ENCODE results near the gene SGIP1. TPM values are rescaled to one million over a fixed set of nuclear protein-coding genes. Genes with fewer than 3 reads are reported as not detected.
A peak's percentile ranks its signal among the peaks of the same experiment; 100 is the strongest.

SGIP1 gene
- total RNA-seq, 1 donor from 2014 or later: 5.3 TPM

DNA sequence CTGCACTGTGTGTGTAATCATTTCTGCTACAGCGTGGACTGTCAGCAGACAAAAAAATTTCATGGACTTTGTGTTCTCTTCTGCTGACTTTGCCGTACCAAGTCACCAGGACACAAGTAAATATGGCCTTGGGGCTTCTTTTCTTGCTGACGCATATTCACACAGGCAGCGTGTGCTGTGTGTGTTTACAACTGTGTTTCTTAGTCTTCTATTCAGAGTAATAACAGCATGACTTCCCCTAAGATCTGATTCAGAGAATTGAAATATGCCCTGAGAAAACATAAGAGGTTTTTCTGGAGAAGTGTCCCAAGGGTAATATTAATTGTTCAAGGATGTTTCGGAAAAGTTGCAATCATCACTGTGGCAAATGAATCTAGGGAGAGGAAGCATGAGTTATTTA lies 171.2 kb downstream of the SGIP1 start:
- no peaks in the 10 kb centered on the region for H3K9me3 Mint-ChIP-seq
- H3K27ac Mint-ChIP-seq (ENCODE audit: unreplicated experiment): no peak overlapping the region
- H3K27me3 Mint-ChIP-seq (ENCODE audit: low read depth): no peaks in the 10 kb centered on the region
- no peak overlapping the region for H3K4me3 Mint-ChIP-seq
- TF ChIP-seq, protein P1, sequence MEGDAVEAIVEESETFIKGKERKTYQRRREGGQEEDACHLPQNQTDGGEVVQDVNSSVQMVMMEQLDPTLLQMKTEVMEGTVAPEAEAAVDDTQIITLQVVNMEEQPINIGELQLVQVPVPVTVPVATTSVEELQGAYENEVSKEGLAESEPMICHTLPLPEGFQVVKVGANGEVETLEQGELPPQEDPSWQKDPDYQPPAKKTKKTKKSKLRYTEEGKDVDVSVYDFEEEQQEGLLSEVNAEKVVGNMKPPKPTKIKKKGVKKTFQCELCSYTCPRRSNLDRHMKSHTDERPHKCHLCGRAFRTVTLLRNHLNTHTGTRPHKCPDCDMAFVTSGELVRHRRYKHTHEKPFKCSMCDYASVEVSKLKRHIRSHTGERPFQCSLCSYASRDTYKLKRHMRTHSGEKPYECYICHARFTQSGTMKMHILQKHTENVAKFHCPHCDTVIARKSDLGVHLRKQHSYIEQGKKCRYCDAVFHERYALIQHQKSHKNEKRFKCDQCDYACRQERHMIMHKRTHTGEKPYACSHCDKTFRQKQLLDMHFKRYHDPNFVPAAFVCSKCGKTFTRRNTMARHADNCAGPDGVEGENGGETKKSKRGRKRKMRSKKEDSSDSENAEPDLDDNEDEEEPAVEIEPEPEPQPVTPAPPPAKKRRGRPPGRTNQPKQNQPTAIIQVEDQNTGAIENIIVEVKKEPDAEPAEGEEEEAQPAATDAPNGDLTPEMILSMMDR (conservative IDR thresholded peaks at IDR 0.05): no peak
- peaks cover 10% of the 10 kb centered on the region for H3K4me1 Mint-ChIP-seq
- H3K36me3 Mint-ChIP-seq (ENCODE audit: low read depth): no peaks in the 10 kb centered on the region
- DNase-seq (ENCODE audit: low read depth, low spot score): no peak

DNA sequence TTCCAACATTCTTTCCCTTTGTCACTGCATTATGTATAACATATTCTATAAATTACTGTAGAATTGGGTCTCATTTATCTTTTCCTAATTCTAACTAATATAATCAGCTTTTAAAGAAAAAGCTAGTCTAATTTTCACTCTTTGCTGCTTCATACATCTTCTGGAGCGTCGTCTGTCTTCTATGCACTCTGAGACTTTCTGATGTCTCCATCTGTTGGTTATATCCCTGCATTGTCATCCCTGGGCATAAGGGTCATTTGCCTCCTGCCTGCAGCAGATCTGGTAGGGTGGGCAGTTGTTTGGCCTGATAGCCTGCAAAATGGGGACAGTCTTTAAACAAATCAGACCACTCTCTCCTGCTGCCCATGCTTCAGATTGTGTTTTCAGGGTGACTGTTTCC lies 177.5 kb downstream of the SGIP1 start:
- Mint-ChIP-seq H3K4me3 (no peak overlapping the region), H3K27ac (ENCODE audit: unreplicated experiment) (no peak overlapping the region), H3K27me3 (ENCODE audit: low read depth) (no peaks in the 10 kb centered on the region), H3K9me3 (no peaks in the 10 kb centered on the region), H3K36me3 (ENCODE audit: low read depth) (no peaks in the 10 kb centered on the region), H3K4me1 (no peaks in the 10 kb centered on the region)
- no peak for DNase-seq (ENCODE audit: low read depth, low spot score)
- TF ChIP-seq, protein P1 (conservative IDR thresholded peaks at IDR 0.05): no peak

DNA sequence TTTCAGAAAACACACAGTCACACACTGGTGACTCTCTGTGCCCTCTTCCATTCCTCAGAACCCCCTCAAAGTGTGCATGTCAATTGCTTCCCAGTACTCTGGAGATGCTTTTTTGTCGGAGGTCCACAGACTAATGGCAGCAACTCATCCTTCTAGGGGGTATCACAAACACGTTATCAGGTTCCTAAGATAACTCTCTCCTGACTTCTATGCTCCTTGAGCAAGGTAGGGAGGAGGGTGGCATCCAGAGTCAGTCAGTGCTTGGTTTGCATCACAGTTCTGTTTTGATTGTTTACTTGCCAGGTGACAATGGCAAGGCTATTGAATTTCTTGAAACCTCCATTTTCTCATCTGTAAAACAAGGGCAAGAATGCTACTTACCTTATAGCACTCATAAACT lies 178.9 kb downstream of the SGIP1 start:
- DNase-seq (ENCODE audit: low read depth, low spot score): no peak
- TF ChIP-seq, protein P1 (conservative IDR thresholded peaks at IDR 0.05): no peak
- H3K36me3 Mint-ChIP-seq (ENCODE audit: low read depth): no peaks in the 10 kb centered on the region
- no peak overlapping the region for H3K27ac Mint-ChIP-seq (ENCODE audit: unreplicated experiment)
- no peaks in the 10 kb centered on the region for H3K9me3 Mint-ChIP-seq
- H3K4me3 Mint-ChIP-seq: no peak overlapping the region
- no peaks in the 10 kb centered on the region for H3K4me1 Mint-ChIP-seq
- H3K27me3 Mint-ChIP-seq (ENCODE audit: low read depth): no peaks in the 10 kb centered on the region

DNA sequence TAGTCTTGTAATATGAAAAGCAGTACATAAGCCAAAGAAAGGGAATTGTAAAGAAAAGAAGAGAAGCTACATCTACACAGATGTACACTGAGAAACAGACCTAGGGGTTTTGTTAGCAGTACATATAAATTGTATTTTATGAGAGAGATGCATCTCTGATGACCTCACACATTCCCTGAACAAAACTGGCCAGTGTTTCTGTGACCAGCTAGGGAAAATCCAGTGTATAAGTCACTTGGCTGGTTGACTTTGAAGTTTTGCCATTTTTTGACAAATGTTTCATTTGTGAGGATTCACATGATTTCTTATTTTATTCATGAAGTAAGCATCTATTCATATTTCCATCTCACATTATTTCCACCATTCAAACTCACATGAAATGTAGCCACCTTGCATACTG lies 190.0 kb downstream of the SGIP1 start:
- H3K27ac Mint-ChIP-seq (ENCODE audit: unreplicated experiment): no peak overlapping the region
- peaks cover 3% of the 10 kb centered on the region for H3K27me3 Mint-ChIP-seq (ENCODE audit: low read depth)
- no peaks in the 10 kb centered on the region for H3K9me3 Mint-ChIP-seq
- H3K36me3 Mint-ChIP-seq (ENCODE audit: low read depth): no peaks in the 10 kb centered on the region
- DNase-seq (ENCODE audit: low read depth, low spot score): no peak
- H3K4me1 Mint-ChIP-seq: no peaks in the 10 kb centered on the region
- no peak overlapping the region for H3K4me3 Mint-ChIP-seq
- TF ChIP-seq, protein P1 (conservative IDR thresholded peaks at IDR 0.05): no peak

DNA sequence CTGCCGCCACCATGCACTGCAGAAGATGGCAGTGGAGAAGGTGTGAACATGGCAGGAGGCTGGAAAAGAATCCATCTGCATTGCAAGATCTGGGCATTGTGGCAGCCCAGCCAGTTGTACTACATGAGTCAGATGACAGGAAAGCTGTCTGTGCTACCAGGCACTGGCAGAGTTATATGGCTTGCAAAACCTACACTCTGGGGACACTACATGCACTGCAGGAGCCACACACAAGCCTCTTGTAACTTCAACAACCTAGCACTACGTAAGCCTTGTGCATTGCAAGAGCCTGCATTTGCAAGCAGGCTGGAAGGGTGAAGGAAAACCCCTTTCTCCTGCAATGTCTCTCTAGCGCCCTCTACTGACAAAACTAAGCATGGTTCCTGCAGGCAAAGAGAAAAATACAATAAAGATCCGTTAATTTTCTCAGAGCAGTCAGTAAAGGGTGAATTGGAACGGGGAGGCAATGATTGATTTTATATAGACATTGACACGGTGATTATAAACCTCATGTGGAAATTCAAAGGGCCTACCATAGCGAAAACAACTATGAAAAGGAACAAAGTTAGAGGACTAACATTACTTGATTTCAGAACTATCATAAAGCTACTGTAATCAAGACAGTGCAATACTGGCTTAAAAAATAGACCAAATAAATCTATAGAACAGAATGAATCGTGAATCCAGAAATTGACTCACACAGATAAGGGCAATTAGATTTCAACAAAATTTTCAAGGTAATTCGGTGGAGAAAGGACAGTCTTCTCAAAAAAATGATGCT lies 192.1 kb downstream of the SGIP1 start:
- TF ChIP-seq, protein P1 (conservative IDR thresholded peaks at IDR 0.05): peak; percentile 96
- no peak overlapping the region for H3K4me3 Mint-ChIP-seq
- no peaks in the 10 kb centered on the region for H3K4me1 Mint-ChIP-seq
- H3K27me3 Mint-ChIP-seq (ENCODE audit: low read depth): peaks cover 3% of the 10 kb centered on the region
- H3K36me3 Mint-ChIP-seq (ENCODE audit: low read depth): no peaks in the 10 kb centered on the region
- H3K27ac Mint-ChIP-seq (ENCODE audit: unreplicated experiment): no peak overlapping the region
- H3K9me3 Mint-ChIP-seq: no peaks in the 10 kb centered on the region
- DNase-seq (ENCODE audit: low read depth, low spot score): peak; percentile 55

Measured in neural crest cell (in vitro differentiated cells).